Measurements from ENCODE around the gene GJA5.

The GJA5 gene

DNA sequence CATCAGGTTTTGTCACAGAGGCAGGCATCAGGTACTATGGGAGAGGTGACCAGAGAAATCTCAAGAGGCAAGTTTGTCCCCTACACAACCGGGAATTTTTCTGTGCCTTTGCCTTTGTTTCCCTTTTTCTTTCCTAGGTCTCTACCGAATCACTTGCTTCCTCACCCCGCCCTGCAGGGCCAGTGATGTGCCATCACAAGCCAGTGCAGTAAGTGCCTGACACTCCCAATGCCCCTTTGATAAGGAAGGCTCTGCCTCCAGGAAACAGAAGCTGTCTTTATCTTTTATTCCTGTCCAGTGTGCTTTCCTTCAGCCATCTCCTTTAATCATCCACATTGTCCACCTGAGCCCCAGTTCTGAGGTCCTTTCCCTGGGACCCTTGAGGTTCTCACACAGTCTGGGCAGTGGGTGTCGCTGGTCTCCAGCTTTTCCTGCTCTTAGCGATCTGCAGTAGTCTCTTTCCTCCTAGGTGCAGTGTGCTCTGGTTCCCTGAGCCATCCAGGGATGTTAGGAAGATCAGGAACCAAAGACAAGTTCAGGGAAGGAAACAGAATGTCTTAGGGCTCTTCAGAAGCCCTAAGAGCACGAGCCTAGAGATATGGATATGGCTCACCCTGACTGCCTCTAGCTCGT, 36.6 kb downstream of the GJA5 start:
- FAIRE-seq: no peak

DNA sequence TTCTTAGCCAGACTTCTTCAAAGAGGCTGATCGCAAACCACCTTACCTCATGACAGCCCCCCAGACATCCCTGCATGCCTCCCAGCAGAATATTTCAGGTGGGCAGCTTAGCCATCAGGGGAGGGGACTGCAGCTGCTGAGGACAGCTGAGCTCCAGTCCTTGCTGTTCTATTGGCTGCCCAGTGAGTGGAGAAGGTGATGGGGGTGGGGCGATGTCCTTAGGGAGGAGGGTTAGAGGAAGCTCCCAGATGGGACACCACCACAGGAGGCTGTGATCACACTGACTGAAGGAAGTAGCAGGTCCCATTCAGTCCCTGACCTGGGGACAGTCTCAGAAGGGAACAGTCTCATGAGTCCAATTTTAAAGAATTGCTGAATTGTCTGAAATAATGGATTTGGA, 38.3 kb downstream of the GJA5 start:
- FAIRE-seq: no peak

DNA sequence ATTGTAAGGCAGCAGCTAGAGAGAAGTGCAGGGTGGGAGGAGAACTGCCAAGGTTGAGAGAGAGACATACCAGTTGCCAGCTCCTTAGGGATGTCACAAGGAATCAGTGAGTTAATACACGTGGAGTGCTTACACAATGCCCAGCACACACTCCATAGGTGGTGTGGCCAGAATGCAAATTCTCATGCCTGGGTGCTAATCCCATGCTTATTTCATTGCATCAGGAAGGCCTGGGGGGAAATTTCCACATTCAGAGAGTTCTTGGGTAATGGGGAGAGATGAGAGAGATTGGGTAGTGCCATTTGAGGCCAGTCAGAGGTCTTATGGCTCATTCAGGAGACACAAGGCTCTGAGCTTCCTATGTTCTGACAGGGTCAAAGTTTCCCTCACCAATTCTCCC, 38.7 kb downstream of the GJA5 start:
- FAIRE-seq: no peak

DNA sequence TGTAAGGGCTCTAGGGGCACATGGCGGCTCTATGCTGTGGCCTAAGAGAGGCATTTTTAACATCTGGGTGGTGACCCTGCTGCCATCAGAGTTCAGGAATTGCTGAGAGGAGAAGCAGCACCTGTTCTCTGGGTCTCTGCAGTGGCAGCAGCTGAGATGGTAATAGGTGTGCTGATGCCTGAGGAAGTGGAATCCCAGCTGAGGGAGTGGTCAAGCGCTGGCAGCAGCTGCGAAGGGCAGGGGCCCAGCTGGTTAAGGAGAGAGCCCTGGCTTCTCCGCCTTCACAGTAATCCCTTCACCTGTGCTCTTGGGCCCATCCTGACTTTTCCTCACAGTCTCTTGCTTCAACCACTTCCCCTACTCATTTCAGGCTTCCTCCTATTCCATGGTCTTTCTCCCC, 39.8 kb downstream of the GJA5 start:
- no peak for FAIRE-seq

DNA sequence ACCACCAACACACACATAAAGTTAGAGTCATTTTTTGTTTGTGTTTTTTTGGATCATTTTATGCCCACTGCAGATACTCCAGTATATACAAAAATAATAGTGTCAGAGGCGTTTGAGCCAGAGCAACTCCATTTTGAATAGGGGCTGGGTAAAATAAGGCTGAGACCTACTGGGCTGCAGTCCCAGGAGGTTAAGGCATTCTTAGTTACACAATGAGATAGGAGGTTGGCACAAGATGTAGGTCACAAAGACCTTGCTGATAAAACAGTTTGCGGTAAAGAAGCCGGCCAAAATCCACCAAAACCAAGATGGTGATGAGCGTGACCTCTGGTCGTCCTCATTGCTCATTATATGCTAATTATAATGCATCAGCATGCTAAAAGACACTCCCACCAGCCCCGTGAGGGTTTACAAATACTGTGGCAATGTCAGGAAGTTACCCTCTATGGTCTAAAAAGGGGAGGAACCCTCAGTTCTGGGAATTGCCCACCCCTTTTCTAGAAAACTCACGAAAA, 40.6 kb downstream of the GJA5 start:
- FAIRE-seq: no peak

DNA sequence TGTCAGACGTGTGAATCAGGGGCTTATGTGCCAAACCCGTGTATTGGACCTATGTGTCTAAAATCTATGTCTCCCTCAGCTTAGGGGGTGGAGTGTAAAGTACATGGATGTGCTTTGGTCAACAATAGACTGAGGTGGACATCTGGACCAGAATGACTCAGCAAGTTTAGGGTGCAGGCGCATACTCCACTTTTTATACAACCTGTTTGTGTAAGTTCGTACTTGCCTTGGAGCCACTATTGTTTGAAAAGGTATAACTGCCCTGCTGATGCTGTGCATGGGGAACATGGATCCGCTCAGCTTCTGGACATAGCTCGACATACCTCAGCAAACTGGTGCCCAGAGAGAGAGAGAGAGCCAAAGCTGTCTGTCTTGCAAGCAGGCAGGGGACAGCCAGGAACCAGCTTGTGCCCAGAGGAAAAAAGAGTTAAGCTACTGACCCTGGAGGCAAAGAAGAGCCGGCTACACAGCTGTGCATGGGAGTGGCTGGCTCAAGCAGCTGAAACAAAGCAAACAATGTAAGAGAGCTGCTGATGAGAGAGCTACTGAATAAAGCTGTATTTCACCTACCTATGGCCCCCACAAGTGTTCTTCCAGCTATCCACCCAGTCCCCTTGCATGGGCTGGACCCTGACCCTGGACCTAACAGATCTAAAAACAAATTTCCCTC, 41.2 kb downstream of the GJA5 start:
- no peak for FAIRE-seq

DNA sequence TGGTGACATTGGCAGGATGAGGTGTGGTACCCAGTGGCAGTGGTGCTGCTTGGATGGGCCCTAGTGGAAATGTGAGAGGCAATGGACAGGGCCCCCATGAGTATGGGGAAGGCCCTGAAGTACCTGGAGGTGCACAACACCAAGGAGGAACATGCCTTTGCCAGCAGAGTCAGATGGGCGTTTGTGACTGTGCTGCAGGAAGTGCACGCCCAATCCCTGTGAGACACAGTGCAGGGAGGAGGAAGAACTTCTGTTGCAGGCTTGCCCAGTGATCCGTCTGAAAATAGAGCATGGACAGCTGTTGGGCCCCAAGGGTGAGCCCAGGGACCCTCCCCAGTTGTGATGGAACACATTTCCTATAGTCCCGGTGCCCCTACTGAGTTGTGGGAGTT, 42.7 kb downstream of the GJA5 start:
- no peak for FAIRE-seq

DNA sequence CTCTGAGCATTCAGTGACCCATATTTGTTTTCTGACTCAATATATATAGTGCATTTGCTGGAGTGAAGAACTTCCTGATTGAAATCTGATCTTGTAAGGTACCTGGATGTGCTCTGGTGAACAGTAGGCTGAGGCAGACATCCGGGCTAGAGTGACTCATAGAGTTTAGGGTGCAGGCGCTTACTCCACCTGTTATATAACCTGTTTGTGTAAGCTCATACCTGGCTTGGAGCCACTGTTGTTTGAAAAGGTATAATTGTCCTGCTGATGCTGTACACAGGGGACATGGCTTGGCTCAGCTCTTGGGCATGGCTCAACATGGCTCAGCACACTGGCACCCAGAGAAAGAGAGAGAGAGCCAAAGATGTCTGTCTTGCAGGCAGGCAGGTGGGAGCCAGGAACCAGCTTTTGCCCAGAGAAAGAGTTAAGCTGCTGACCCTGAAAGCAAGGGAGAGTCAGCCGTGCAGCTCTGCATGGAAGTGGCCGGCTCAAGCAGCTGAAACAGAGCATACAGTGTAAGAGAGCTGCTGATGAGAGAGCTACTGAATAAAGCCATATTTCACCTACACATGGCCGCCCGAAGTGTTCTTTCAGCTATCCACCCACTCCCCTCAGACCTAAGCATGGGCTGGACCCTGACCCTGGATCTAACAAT, 43.2 kb downstream of the GJA5 start:
- no peak for FAIRE-seq

DNA sequence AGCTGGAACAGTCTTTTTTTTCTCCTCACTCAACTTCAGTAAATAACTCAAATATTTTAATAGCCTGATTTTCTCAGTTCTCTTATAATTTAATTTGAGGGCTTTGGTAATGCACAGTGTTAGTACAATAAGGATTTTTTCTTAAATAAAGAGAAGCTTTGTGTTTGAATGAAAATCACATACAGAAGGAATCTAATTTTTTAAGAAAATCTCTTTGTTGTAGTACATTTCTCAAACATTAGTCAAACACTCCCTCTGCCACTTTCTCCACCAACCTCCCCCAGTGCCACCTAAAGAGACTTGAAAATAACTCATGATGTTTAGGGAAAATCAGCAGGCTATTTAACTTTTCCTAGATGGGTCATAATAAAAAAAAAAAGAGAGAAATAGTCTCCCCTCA, 47.8 kb downstream of the GJA5 start:
- no peak for FAIRE-seq

Measured in G401.6 (cell line).